Ascending aorta (tissue), 2 donors: ENCODE data around the gene PTPRN2. TPM values are rescaled to one million over a fixed set of nuclear protein-coding genes. Genes with fewer than 3 reads are reported as not detected.

Source experiments
- DNase-seq, 2 donors: peaks; one replicate each; pipeline ENCODE4 v3.0.0-alpha.2; 2019; ENCODE audit warnings: low spot score in 2 of 2
- H3K27ac ChIP-seq, 2 donors: fragments of 200-600 bp; sonication (generic); one replicate each; pipeline ENCODE4 v1.5.1; 2016 to 2017; ENCODE audit warnings: mild to moderate bottlenecking in 1 of 2
- H3K27me3 ChIP-seq: fragments of 200-600 bp; sonication (generic); one replicate; pipeline ENCODE4 v1.5.1; 2017
- H3K36me3 ChIP-seq, 2 donors: fragments of 200-600 bp; sonication (generic); one replicate each; pipeline ENCODE4 v1.5.1; 2016
- H3K4me1 ChIP-seq, 2 donors: fragments of 200-600 bp; sonication (generic); one replicate each; pipeline ENCODE4 v1.5.1; 2016 to 2017; ENCODE audit warnings: mild to moderate bottlenecking in 1 of 2
- H3K4me3 ChIP-seq, 2 donors: fragments of 200-600 bp; sonication (generic); one replicate each; pipeline ENCODE4 v1.5.1; 2016 to 2017; ENCODE audit warnings: mild to moderate bottlenecking in 1 of 2
- H3K9me3 ChIP-seq, 2 donors: fragments of 200-600 bp; sonication (generic); one replicate each; pipeline ENCODE4 v1.5.1; 2016
- CTCF ChIP-seq, 3 experiments: fragments of 200-600 bp in 2 of 3; fragments of 450-650 bp in 1 of 3; sonication (generic) in 2 of 3; IDR thresholded peaks; one replicate each; pipeline ENCODE4 v1.5.1; 2016 to 2019; ENCODE audit warnings: antibody characterized with exemption in 3 of 3, mild to moderate bottlenecking in 1 of 3, moderate library complexity in 1 of 3
- intact Hi-C: fragments of 100-400 bp; cut with DNase I; formaldehyde crosslinking; loops from one replicate; pipeline ENCODE4 v1.15.1; 2023
- total RNA-seq: library from RNA; depleted of rRNA; stranded (reverse); fragments of >200 nt; gene quantifications from one replicate; pipeline ENCODE4 v1.1.0, GENCODE V29; 2016

Gene PTPRN2
- total RNA-seq, 1 donor from 2014 or later = 7.3 TPM

- H3K4me1 ChIP-seq = no peaks in the 10 kb centered on the region
- H3K36me3 ChIP-seq = no peaks in the 10 kb centered on the region
- no peak overlapping the region for H3K27ac ChIP-seq
- DNase-seq = no peak
- intact Hi-C loops = no loop called here
- H3K9me3 ChIP-seq = no peaks in the 10 kb centered on the region
- TF ChIP-seq CTCF (IDR thresholded peaks at IDR 0.05) = no peak
- H3K27me3 ChIP-seq = no peaks in the 10 kb centered on the region
- no peak overlapping the region for H3K4me3 ChIP-seq
Observed at GRCh38 chr7:158470336-158470735, 117.3 kb downstream of the PTPRN2 start.

GRCh38 chr7:158469396-158470051, 118.1 kb downstream of the PTPRN2 start:
- no peak overlapping the region for H3K27ac ChIP-seq
- intact Hi-C loops = no loop called here
- no peaks in the 10 kb centered on the region for H3K9me3 ChIP-seq
- no peaks in the 10 kb centered on the region for H3K27me3 ChIP-seq
- no peaks in the 10 kb centered on the region for H3K4me1 ChIP-seq
- H3K4me3 ChIP-seq = no peak overlapping the region
- DNase-seq = no peak
- no peak for TF ChIP-seq CTCF (IDR thresholded peaks at IDR 0.05)
- no peaks in the 10 kb centered on the region for H3K36me3 ChIP-seq

DNA sequence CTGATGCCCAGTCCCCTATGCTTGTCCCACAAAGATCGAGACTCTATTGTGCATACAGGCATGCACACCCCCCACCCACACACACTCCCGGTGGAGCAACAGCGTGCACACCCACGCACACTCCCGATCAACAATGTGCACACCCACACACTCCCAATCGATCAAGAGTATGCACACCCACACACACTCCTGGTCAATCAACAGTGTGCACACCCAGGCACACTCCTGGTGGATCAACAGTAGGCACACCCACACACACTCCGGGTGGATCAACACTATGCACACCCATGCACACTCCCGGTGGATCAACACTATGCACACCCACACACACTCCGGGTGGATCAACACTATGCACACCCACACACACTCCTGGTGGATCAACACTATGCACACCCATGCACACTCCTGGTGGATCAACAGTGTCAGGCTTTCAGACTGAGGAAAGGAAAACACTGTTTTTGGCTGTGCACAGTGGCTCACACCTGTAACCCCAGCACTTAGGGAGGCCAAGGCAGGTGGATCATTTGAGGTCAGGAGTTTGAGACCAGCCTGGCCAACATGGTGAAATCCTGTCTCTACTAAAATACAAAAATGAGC, 118.8 kb downstream of the PTPRN2 start:
- H3K4me1 ChIP-seq = no peaks in the 10 kb centered on the region
- no peak overlapping the region for H3K27ac ChIP-seq
- no peak overlapping the region for H3K4me3 ChIP-seq
- no peaks in the 10 kb centered on the region for H3K36me3 ChIP-seq
- DNase-seq = no peak
- no peak for TF ChIP-seq CTCF (IDR thresholded peaks at IDR 0.05)
- no peaks in the 10 kb centered on the region for H3K9me3 ChIP-seq
- intact Hi-C loops = no loop called here
- H3K27me3 ChIP-seq = no peaks in the 10 kb centered on the region

GRCh38 chr7:158468181-158468580, 119.4 kb downstream of the PTPRN2 start:
- H3K36me3 ChIP-seq = no peaks in the 10 kb centered on the region
- intact Hi-C loops = no loop called here
- no peaks in the 10 kb centered on the region for H3K4me1 ChIP-seq
- no peaks in the 10 kb centered on the region for H3K9me3 ChIP-seq
- H3K27ac ChIP-seq = no peak overlapping the region
- H3K4me3 ChIP-seq = no peak overlapping the region
- DNase-seq = no peak
- TF ChIP-seq CTCF (IDR thresholded peaks at IDR 0.05) = no peak
- no peaks in the 10 kb centered on the region for H3K27me3 ChIP-seq

DNA sequence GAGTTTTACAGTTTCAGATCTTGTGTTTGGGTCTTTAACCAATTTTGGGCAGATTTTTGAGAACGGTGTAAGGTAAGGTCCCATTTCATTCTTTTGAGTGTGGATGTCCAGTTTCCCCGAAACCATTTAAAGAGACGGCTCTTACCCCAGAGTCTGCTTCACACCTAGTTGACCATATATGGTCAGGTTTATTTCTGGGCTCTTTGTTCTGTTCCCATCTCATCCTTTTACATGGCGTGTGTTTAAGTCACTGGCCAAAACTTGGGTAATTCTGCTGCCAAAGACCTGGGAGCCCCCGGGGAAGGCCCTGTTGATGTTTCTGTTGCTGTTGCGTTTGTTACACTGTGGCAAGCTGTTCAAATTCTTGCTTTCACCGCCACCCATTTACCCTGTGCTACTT, 120.1 kb downstream of the PTPRN2 start:
- no peaks in the 10 kb centered on the region for H3K27me3 ChIP-seq

More for the DNA sequence above, 120.1 kb downstream of the PTPRN2 start:
- no peak for DNase-seq
- intact Hi-C loops = no loop called here
- H3K4me1 ChIP-seq = no peaks in the 10 kb centered on the region
- H3K27ac ChIP-seq = no peak overlapping the region
- TF ChIP-seq CTCF (IDR thresholded peaks at IDR 0.05) = no peak
- no peaks in the 10 kb centered on the region for H3K9me3 ChIP-seq
- no peaks in the 10 kb centered on the region for H3K36me3 ChIP-seq
- no peak overlapping the region for H3K4me3 ChIP-seq
